GM18519 (cell line): ENCODE results near the gene MDK.

Source experiments
- ATAC-seq: cut with Tn5 transposase; IDR thresholded peaks from one replicate; pipeline ENCODE4 v1.9.1; 2021; ENCODE audit warnings: mild to moderate bottlenecking, moderate library complexity; ENCODE audit not compliant: unreplicated experiment, low FRiP score

MDK gene

DNA sequence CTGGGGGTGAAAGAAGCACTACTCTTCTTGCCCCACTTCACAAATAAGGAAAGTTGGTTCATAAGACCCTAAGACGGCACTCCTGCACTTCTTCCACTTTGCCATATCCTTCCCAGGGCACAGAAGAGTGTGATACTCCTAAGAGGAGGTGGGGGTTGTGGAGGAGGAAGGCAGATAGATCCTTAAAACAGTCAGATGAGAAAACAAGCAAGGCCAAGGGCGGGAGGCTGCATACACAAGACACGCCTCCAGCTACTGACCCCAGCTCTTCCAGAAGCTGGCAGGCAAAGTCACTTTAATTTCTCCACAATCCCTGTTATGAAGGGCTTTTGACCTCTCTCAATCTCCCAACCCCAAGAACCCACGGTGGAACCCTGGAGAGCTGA is 11.8 kb downstream of the MDK start:
- ATAC-seq: no peak

DNA sequence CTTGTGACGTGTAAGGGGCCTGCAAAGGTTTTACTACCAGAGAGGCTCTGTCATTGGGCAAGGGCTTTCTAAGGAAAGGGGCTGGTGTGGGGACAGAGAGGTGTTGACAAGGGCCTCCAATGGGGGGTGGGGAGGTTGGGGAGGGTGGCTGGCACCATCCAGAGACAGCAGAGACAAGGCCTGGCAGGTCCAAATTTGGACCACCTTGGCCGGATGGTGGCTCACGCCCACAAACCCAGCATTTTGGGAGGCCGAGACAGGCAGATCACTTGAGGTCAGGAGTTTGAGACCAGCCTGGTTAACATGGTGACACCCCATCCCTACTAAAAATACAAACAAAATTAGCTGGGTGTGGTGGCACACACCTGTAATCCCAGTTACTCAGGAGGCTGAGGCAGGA is 12.3 kb downstream of the MDK start:
- no peak for ATAC-seq

DNA sequence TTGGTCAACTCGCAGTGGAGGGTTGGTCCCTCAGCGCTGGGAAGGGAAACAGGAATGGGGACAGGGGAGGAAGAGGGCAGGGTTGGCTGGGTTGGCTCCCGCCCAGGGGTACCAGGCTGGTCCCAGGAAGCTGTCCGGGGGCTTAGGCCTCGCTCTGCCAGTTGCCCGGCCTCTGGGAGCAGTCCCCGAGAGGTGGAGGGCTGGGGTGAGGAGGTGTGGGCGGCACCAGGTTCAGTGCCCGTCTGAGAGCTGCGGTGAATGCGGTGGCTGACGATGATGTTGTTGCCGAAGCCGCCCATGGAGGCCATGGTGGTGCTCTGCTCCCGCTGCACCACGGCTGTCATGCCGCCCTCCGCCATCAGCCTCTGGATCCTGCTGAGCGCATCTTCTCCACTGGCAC is 16.1 kb downstream of the MDK start:
- ATAC-seq: no peak

DNA sequence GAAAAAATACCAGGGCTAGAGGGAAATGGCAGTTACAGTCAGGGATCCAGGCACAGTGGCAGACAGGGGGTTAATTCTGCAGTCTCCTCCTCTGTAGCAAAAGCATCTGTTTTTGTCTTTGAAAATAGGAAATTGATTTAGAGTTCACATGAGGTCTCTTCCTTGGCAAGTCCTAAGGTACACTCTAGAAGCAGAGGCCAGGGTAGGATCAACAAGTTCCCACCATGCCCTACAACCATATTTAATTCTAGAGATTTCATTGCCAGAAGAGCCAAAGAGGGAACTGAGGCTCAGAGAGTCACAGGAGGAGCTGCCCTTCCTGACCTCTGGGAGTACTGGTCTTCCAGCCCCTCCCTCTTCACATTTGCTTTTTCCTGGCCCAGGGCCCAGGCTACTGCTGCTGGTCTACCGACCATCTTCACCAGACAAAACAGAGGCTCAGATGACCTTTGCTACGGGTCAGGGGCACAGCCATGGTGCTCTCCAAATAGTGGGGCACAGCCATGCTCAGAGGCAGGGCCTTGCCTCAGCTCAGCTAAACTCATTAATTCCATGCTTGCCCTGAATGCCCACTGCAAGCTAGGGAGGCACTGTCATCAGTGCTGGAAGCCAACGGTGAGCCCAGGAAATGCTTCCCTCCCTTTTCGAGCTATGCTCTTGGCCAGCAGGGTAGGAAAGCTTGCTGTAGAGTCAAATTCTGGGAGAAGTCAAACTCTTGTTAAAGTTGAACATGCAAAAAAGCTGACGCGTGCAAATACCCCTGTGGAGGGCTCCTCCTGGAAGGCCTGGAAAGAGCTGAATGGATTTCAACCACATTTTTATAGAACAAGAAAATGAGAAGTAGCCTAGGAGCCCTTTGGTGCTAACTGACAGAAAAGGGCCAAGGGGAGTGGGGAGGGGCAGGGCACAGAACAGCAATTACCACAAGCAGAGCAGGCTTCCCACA is 21.8 kb downstream of the MDK start:
- no peak for ATAC-seq

DNA sequence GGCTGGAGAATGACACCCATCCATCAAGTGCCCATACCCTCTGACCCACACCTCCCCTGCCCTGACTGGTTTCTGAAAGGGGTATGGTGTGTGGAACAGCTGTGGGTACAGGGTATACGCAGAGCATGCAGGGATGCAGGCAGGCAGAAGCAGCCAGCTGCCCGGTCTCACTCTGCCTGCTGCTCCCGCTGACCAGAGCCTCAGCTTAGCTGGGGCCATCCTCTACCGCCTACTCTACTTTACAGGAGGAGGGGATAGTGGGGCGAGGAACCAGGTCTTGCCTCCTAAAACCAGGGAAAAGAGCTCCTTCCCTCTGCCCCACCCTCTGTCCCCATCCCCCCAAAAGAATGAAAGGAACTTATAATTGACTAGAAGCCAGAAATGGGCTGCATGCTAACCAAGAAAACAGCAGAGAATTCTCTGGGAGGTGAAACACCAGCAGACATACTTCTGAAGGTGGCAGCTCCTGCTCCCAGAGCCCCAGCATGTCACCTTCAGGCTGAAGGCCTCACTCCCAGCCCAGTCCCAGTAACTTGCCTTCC is 23.1 kb downstream of the MDK start:
- no peak for ATAC-seq

DNA sequence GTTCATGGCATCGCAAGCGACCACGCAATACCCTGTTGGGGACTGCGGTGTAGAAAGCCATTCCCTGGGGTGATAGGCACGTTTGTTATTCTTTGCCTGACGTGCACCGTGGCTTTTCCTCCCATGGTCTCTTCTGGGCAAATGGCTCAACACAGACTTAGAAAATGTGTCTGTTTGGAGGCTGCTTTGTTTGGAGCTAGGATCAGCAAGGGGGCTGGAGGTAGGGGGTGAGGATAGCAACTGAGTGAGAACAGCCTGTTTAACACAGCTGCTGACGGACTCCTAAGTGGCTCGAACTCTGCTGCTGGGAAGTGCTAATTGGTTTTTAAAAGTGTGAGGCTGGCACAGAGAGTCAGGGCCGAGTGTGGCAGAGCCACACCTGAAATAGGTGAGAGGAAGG is 26.2 kb downstream of the MDK start:
- no peak for ATAC-seq

DNA sequence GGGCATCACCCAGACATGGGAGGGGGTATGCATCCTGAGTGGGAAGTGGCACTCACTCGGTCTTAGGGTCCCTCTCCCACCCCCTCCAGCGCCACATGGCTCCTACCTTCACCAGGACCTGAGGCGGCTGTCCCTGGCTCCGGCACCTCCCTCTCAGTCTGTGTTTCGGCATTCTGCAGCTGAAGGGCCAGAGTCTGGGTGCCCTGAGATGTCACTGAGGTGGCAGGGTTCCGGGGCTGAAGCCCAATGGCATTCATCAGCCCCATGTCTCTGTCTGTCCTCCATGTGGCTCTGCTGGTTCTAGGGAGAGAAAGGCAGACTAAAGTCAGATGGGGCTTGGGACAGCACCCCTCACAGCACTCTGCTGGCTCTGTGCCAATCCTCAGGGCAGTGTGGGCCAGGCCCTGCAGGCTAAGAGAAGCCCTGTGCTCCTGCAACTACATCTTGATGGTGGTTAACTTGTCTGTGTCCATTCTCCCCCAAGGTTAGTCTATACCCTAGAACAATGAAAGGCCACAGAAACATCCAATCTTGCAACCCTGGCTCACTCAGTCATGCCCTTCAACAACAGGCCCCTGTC is 27.0 kb downstream of the MDK start:
- ATAC-seq: no peak

DNA sequence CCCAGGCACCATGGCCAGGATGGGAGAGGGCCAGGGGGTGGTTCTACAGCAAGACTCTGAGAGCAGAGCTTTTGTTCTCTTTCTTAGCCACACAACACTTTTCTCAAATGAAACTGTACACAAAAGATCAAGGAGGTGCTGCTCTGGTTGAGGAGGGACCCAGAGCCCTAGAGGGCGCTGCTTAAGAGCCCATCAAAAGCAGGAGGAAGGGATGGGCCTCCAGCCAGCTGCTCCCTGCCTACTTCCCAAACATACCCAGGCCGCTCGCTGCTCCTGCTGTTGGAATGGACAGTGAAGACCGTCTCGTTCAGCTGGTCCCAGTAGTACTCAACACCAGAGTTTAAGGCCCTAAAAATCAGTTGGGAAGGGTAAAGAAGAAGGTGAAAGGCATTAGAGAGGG is 28.6 kb downstream of the MDK start:
- ATAC-seq: no peak

DNA sequence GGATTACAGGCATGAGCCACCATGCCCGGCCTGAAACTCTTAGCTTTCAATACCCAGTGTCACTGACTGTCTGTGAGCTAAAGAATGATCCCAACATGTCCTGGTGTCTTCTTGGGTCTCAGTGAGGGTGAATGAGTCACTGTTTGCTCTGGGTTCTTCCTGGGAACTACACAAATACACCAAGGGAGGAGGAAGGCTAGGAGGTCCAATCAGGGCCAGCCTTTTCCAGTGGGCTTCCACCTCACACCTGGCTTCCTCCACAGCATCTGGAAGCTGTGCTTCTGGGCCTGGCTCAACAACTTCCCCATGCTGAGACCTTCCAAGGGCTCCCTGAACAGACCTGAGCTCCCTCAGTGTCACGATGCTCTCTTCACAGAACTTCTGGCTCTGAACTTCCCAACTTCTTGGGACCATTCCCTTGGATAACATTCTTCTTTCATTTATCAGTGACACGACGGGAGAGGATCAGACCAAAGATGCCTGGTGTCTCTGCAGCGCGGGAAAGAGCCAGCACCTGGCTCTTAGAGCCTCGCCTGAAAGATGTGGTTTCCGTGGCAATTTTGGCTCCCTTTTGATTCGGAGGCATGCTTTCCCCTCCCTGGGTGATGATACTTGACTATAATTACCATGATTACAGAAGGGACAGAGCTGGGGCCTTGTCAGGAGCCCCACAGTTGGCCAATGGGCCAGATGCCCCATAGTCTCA is 32.4 kb downstream of the MDK start:
- no peak for ATAC-seq

DNA sequence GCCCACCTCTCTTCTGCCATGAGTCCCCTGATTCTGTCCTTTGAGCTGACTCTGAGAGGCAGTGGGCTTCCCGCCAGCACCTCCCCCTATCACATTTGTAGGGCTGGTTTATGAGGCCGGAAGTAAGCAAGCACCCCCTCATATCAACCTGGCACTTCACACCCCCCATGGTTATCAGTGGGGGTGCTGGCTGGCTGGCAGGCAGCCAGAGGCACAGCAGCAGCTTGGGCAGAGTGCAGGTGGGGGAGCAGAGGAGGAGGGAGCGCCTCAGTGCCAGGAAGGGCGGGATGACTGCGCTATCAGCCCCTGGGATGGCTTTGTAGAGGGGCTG is 33.0 kb downstream of the MDK start:
- ATAC-seq: no peak

DNA sequence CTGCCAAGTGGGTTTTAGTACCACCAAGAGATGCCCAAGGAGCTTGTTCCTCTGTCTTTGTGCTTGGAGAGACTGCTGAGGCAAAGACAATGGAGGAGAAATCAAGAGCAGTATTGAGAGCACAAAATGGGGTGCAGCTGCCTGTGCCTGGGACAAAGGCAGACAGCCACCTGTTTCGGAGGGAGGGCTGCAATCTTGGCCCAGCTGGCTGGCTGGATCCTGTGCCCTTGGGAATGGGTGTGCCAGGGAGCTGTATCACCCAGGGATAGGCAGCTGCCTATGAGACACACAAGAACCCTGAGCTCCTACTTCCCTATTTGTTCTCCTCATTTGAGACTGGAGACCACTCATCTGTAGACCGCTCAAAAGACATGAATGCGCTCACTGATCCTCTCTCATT is 33.4 kb downstream of the MDK start:
- no peak for ATAC-seq

DNA sequence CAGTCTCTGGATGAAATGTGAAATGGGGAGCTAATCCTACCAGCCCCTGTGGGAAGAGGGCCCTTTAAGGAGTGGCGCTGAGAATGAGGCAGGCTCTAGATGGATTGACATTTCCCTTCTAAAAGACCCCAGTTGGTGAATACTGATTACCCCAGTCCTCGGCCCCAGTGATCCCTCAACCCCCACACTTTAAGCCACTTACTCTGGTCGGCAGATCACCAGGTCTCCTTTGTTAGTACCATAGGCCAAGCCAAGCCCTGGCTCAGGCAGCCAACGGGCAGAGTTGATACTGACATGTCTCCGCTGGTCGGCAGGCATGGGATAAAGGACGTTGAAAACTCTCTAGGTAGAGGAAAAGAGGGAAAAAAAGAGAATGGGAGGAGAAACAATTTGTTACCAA is 36.2 kb downstream of the MDK start:
- ATAC-seq: no peak

DNA sequence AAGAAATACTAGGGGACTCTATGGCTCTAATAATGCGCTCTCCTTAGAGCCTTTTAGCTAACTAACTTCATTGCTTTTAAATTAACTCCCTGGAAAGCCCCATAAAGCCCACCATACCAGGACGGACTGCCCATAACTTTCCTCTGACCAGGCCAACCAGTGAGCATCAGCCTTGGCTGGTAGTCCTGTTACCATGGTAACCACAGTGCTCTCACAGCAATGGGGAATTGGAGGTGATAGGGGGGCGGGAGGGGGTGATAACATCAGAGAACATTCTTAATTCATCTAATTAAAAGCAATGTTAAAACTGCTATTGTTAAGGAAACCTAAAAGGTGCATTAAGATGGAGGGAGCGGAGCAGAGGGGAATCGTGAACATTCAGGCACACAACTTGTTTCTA is 37.3 kb downstream of the MDK start:
- no peak for ATAC-seq

DNA sequence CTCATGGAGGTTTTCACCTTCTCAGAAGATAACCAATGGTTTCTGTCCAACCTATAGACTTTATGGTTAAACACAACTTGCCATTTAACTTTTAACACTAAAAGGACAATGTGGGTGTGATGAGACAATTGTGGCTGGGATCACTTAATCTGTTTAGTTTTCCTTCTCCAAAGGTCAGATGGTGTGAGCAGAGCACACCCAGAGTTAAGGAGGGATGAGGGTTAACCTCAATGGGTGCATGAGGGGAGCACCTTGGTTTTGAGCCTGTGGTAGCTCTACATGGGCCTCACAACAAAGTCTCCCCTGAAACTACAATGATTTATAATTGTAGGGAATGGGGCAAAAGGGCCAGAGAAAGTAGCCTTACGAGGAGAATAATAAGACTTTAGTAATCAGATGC is 39.0 kb downstream of the MDK start:
- no peak for ATAC-seq

DNA sequence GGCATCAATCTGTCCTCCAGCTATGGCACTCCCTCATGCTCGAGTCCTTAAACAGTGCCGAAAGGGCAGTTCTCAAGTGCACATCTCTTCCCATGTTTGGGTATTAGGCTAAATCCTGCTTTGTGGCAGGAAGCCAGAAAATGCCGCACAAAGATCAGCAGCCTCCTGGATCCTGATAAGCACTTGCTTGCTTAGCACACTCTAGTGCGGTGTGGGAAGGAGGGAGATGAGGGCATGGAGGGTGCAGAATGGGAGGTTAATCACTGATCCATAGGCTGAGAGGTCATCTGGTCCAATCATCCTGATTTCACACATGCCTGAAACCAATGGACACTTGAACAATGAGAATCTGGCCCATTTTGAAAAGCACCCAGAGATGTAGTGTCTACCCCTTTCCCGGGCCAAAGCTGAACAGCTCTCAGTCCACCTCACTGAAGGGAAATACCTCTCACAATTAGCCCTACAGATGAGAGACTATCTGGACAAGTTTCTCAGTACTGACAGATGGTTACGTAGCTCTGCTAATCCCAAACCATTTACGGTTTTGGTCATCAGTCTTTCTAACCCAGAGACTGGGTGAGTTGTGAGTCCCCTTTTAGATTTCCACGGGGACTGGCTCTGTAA is 39.9 kb downstream of the MDK start:
- no peak for ATAC-seq

DNA sequence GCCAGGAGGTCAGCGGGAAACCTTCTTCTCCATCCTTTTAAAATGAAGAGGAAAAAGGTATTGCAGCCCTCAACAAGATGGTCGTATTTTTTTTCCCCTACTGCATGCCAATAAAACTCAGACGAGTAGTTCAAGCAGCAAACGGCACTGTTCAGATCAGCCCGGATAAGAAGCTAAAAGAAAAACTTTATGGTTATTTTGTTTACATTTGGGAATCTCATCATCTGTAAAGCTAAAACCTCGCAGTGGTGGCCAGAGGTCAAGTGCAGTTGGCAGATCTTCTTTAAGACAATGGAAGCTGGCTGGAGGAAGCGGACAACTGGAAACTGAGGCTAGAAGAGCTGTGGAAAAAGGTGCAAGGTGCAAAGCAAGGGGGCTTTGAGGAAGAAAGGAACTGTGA is 41.1 kb downstream of the MDK start:
- no peak for ATAC-seq

DNA sequence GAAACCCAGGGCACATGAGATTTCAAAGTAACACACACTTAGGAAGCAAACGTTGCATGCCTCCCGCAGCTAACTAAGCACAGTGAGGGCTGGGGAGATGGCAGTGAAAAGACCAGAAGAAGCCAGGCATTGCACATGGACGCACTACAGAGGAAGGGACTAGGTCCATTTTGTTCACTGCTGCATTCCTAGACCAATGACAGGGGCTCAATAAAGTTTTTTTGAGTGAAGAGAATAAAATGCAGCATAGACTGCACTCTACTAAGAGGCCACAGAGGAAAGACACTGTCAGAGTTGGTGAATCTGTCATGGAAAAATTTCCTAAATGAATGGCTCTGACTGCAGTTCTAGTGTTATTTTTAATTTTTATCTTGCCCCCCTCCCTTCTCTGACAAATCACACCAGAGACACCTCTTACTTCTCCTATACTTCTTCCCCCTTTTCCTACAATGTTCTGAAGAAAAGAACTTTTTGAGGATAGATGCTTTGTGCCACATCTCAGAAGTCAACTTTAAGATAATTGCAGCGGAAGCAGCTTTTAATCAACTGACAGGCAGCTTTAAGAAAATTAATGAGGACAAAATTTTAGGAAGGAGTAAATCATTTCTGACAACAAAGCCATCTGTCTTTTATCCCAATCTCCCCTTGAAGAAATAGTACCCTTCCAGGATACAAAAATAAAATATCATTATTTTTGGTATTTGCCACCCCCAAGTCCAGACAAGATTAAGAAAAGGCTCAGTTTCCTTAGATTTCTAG is 44.9 kb downstream of the MDK start:
- ATAC-seq: no peak

DNA sequence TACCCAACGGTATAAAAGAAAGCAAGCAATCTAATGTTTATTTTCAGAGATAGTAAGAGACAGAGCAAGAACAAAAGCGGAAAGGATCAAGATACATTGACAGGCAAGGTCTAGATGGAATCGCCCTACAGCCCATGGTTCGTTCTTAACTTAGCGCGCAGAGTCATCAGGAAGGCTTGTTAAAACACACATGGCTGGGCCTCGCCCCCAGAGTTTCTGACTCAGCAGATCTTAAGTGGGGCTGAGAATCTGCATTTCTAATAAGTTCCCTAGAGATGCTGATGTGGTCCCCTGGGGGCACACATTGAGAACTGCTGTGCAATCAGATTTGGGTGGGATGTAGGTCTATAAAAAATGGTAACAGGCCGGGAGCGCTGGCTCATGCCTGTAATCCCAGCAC is 45.9 kb downstream of the MDK start:
- ATAC-seq: no peak

DNA sequence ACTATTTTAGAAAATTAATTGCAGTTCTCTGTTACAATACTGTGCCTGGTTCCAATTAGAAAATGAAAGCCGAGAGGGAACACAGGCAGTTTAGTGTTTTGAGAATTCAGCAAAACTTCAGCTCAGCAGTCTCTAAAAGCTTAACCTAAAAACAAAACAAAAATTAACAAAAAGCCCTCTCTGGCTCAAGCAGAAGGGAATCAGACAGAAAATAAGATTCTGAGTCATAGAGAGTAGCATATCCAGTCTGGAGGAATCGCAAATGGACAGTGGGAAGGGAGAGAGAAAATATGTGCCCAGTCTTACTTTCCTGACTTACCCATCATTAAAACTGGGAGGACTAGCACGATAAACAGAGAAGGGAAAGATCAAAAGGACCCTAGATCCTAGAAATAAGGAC is 48.2 kb downstream of the MDK start:
- ATAC-seq: no peak

DNA sequence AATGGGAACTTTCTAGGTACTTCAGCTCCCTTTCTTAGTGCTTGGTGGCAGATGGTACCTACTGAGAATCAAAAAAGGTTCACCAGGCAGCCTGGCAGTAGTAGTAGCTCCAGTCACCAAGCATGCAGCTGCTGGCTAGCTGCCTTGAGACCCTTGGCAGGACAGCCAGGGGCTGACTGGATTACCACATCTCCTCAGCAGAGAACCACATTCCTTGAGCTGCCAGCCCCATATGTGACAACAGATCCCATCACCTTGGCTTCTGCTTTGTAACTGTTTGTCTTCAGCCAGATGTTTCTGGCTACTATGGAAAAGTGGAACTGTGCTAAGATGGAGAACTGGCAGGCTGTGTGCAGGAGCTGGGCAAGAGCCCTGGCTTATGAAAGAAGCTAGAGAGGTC is 49.7 kb downstream of the MDK start:
- ATAC-seq: no peak
